ENCODE results near the gene PCYOX1L. TPM values are rescaled to one million over a fixed set of nuclear protein-coding genes. Genes with fewer than 3 reads are reported as not detected.

The PCYOX1L gene
- total and polyA plus RNA-seq, 2 experiments from 2014 or later: 6.7 to 14.7 TPM

DNA sequence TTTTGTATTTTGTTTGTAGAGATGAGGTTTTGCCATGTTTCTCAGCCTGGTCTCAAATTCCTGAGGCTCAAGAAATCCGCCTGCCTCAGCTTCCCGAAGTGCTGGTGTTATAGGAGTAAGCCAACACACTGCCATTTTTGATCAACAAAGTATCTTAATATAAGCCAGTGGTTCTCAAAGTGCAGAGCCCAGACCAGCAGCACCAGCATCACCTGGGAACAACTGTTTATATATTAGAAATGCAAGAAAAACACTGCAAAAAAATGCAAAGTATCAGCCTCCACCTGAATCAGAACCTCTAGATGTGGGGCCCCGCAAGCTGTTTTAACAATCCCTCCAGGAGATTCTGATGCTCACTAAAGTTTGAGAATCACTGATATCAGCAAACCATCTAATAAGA, 15.1 kb downstream of the PCYOX1L start (continued):
- TF ChIP-seq, protein P1, sequence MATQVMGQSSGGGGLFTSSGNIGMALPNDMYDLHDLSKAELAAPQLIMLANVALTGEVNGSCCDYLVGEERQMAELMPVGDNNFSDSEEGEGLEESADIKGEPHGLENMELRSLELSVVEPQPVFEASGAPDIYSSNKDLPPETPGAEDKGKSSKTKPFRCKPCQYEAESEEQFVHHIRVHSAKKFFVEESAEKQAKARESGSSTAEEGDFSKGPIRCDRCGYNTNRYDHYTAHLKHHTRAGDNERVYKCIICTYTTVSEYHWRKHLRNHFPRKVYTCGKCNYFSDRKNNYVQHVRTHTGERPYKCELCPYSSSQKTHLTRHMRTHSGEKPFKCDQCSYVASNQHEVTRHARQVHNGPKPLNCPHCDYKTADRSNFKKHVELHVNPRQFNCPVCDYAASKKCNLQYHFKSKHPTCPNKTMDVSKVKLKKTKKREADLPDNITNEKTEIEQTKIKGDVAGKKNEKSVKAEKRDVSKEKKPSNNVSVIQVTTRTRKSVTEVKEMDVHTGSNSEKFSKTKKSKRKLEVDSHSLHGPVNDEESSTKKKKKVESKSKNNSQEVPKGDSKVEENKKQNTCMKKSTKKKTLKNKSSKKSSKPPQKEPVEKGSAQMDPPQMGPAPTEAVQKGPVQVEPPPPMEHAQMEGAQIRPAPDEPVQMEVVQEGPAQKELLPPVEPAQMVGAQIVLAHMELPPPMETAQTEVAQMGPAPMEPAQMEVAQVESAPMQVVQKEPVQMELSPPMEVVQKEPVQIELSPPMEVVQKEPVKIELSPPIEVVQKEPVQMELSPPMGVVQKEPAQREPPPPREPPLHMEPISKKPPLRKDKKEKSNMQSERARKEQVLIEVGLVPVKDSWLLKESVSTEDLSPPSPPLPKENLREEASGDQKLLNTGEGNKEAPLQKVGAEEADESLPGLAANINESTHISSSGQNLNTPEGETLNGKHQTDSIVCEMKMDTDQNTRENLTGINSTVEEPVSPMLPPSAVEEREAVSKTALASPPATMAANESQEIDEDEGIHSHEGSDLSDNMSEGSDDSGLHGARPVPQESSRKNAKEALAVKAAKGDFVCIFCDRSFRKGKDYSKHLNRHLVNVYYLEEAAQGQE (IDR thresholded peaks at IDR 0.05; ENCODE audit: unreplicated experiment): no peak
- TF ChIP-seq ZNF331 (CRISPR knock-in tag; IDR thresholded peaks at IDR 0.05; ENCODE audit: low read depth): no peak
- TF ChIP-seq ZNF114 (CRISPR knock-in tag; IDR thresholded peaks at IDR 0.05): no peak
- no peak for TF ChIP-seq NANOG (IDR thresholded peaks at IDR 0.05; ENCODE audit: borderline replicate concordance)
- no peak for TF ChIP-seq STAT1 (IDR thresholded peaks at IDR 0.05; ENCODE audit: unreplicated experiment)
- TF ChIP-seq, protein P2, sequence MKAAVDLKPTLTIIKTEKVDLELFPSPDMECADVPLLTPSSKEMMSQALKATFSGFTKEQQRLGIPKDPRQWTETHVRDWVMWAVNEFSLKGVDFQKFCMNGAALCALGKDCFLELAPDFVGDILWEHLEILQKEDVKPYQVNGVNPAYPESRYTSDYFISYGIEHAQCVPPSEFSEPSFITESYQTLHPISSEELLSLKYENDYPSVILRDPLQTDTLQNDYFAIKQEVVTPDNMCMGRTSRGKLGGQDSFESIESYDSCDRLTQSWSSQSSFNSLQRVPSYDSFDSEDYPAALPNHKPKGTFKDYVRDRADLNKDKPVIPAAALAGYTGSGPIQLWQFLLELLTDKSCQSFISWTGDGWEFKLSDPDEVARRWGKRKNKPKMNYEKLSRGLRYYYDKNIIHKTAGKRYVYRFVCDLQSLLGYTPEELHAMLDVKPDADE (IDR thresholded peaks at IDR 0.05): no peak
- no peak for TF ChIP-seq CREB1 (CRISPR knock-in tag; IDR thresholded peaks at IDR 0.05; ENCODE audit: low read depth)

DNA sequence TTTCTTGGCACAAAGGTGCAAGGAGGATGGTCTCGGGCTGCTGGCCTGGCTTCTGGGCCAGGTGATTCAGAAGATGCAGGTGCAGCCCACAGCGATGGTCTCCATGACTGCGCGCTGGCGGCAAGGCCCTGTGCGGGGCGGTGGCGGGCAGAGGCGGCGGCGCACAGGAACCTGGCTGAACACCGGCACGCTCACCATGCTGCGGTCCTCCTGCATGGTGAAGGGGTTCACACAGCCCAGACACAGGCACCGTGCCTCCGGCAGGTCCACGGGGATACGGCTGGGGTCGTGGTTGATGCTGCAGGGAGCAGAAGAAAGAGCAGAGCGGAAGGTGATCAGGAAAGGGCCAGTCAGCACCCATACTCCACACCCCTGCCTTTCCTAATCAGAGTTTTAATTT, 16.5 kb downstream of the PCYOX1L start:
- Histone ChIP-seq H4K20me1 (replicated peaks; ENCODE audit: insufficient read depth) (no peaks in the 10 kb centered on the region; the same call in 1 of the 2 replicates), H3K27ac (ENCODE audit: low read depth) (no peak overlapping the region), H3K27me3 (ENCODE audit: insufficient read depth) (no peaks in the 10 kb centered on the region), H3K4me2 (no peak overlapping the region), H3K4me3 (no peak overlapping the region), H3K4me1 (ENCODE audit: insufficient read depth) (peaks cover 3% of the 10 kb centered on the region; the same call in 1 of the 2 replicates), H2AFZ (no peak overlapping the region), H3F3A (replicated peaks; ENCODE audit: low read depth) (no peaks in the 10 kb centered on the region), H3K36me3 (ENCODE audit: insufficient read depth) (no peaks in the 10 kb centered on the region), H3K79me2 (replicated peaks; ENCODE audit: insufficient read depth) (no peaks in the 10 kb centered on the region), H3K9me2 (ENCODE audit: insufficient read depth) (no peaks in the 10 kb centered on the region; the same call in 1 of the 2 replicates)
- Mint-ChIP-seq H3K27me3 (ENCODE audit: insufficient read depth, low read depth, poor library complexity) (peaks cover 2% of the 10 kb centered on the region), H3K4me3 (no peak overlapping the region), H3K9me3 (no peaks in the 10 kb centered on the region), H3K27ac (no peak overlapping the region), H3K4me1 (peaks cover 12% of the 10 kb centered on the region; the same call in 2 of the 3 replicates), H3K36me3 (ENCODE audit: low read depth) (no peaks in the 10 kb centered on the region; the same call in 2 of the 3 replicates)
- DNase-seq (ENCODE audit: low spot score): no peak
- no peak for ATAC-seq
- TF ChIP-seq, protein P2 (IDR thresholded peaks at IDR 0.05): no peak
- TF ChIP-seq, protein P1 (IDR thresholded peaks at IDR 0.05; ENCODE audit: unreplicated experiment): no peak
- TF ChIP-seq, protein P3, sequence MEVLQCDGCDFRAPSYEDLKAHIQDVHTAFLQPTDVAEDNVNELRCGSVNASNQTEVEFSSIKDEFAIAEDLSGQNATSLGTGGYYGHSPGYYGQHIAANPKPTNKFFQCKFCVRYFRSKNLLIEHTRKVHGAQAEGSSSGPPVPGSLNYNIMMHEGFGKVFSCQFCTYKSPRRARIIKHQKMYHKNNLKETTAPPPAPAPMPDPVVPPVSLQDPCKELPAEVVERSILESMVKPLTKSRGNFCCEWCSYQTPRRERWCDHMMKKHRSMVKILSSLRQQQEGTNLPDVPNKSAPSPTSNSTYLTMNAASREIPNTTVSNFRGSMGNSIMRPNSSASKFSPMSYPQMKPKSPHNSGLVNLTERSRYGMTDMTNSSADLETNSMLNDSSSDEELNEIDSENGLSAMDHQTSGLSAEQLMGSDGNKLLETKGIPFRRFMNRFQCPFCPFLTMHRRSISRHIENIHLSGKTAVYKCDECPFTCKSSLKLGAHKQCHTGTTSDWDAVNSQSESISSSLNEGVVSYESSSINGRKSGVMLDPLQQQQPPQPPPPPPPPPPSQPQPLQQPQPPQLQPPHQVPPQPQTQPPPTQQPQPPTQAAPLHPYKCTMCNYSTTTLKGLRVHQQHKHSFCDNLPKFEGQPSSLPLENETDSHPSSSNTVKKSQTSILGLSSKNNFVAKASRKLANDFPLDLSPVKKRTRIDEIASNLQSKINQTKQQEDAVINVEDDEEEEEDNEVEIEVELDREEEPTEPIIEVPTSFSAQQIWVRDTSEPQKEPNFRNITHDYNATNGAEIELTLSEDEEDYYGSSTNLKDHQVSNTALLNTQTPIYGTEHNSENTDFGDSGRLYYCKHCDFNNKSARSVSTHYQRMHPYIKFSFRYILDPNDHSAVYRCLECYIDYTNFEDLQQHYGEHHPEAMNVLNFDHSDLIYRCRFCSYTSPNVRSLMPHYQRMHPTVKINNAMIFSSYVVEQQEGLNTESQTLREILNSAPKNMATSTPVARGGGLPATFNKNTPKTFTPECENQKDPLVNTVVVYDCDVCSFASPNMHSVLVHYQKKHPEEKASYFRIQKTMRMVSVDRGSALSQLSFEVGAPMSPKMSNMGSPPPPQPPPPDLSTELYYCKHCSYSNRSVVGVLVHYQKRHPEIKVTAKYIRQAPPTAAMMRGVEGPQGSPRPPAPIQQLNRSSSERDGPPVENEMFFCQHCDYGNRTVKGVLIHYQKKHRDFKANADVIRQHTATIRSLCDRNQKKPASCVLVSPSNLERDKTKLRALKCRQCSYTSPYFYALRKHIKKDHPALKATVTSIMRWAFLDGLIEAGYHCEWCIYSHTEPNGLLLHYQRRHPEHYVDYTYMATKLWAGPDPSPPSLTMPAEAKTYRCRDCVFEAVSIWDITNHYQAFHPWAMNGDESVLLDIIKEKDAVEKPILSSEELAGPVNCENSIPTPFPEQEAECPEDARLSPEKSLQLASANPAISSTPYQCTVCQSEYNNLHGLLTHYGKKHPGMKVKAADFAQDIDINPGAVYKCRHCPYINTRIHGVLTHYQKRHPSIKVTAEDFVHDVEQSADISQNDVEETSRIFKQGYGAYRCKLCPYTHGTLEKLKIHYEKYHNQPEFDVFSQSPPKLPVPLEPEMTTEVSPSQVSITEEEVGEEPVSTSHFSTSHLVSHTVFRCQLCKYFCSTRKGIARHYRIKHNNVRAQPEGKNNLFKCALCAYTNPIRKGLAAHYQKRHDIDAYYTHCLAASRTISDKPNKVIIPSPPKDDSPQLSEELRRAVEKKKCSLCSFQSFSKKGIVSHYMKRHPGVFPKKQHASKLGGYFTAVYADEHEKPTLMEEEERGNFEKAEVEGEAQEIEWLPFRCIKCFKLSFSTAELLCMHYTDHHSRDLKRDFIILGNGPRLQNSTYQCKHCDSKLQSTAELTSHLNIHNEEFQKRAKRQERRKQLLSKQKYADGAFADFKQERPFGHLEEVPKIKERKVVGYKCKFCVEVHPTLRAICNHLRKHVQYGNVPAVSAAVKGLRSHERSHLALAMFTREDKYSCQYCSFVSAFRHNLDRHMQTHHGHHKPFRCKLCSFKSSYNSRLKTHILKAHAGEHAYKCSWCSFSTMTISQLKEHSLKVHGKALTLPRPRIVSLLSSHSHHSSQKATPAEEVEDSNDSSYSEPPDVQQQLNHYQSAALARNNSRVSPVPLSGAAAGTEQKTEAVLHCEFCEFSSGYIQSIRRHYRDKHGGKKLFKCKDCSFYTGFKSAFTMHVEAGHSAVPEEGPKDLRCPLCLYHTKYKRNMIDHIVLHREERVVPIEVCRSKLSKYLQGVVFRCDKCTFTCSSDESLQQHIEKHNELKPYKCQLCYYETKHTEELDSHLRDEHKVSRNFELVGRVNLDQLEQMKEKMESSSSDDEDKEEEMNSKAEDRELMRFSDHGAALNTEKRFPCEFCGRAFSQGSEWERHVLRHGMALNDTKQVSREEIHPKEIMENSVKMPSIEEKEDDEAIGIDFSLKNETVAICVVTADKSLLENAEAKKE (CRISPR knock-in tag; IDR thresholded peaks at IDR 0.05): no peak
- TF ChIP-seq POLR2AphosphoS5 (IDR thresholded peaks at IDR 0.05; ENCODE audit: low read depth) (no peak), ZNF331 (CRISPR knock-in tag; IDR thresholded peaks at IDR 0.05; ENCODE audit: low read depth) (no peak)

Data from GM23338 (cell line).